Suprapubic skin (tissue), 3 donors: ENCODE measurements around the gene C22orf39.

Source experiments
- POLR2AphosphoS5 ChIP-seq, 3 donors: sonication (generic); formaldehyde crosslinking; IDR thresholded peaks; one replicate each; pipeline ENCODE4 v1.6.1; 2017; ENCODE audit warnings: antibody characterized with exemption in 3 of 3
- TF ChIP-seq, protein P1 (sequence below), 2 donors: fragments of 200-600 bp in 1 of 2; fragments of 450-650 bp in 1 of 2; sonication (generic) in 1 of 2; IDR thresholded peaks; one replicate each; pipeline ENCODE4 v1.5.1; 2016 to 2019; ENCODE audit warnings: antibody characterized with exemption in 2 of 2, mild to moderate bottlenecking in 1 of 2, moderate library complexity in 1 of 2

DNA sequence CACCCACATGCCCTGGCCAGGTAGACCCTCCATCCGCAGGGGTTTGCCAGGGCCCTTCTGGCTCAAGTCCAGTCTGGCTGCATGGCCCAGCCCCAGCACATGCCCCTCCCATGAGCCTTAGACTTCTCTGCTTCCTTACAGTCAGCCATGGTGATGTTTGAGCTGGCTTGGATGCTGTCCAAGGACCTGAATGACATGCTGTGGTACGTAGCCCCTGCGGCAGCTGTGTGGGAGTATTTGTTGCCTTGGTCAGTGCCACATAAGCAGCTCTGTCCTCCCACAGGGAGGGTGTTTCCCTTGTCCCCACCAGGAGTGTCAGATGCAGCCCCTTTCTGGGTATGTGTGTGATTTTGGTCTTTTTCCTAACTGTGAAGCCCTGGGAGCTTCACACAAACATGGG is 49.7 kb upstream of the C22orf39 start:
- TF ChIP-seq POLR2AphosphoS5 (IDR thresholded peaks at IDR 0.05), result no peak
- TF ChIP-seq, protein P1, sequence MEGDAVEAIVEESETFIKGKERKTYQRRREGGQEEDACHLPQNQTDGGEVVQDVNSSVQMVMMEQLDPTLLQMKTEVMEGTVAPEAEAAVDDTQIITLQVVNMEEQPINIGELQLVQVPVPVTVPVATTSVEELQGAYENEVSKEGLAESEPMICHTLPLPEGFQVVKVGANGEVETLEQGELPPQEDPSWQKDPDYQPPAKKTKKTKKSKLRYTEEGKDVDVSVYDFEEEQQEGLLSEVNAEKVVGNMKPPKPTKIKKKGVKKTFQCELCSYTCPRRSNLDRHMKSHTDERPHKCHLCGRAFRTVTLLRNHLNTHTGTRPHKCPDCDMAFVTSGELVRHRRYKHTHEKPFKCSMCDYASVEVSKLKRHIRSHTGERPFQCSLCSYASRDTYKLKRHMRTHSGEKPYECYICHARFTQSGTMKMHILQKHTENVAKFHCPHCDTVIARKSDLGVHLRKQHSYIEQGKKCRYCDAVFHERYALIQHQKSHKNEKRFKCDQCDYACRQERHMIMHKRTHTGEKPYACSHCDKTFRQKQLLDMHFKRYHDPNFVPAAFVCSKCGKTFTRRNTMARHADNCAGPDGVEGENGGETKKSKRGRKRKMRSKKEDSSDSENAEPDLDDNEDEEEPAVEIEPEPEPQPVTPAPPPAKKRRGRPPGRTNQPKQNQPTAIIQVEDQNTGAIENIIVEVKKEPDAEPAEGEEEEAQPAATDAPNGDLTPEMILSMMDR (IDR thresholded peaks at IDR 0.05), result no peak
